Measurements from ENCODE around the gene SLC12A4. TPM values are rescaled to one million over a fixed set of nuclear protein-coding genes. Genes with fewer than 3 reads are reported as not detected.

Gene SLC12A4
- total and polyA plus RNA-seq, 7 donors: 18.3 to 89.5 (median 31.9) TPM

DNA sequence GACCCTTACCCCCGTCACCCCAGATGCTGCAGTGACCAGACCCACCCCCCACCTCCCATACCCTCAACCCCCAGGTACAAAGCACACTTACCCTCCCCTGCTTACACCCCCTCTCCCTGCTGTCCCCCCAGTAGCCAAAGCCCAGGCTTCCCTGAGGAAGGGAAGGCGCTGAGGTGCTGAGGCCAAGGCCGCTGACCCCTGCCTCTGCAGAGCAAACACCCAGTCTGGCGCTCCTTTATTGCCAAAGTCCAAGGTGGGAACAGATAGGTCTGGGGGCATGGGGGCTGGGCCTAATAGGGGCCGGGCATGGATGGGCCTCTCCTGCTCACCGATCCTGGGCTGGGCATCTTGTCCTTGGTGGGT is 25.2 kb downstream of the SLC12A4 start:
- DNase-seq (peak in 1 of 2 donors; percentile 14), ATAC-seq (no peak)
- H3K4me1 ChIP-seq: peaks cover 9% of the 10 kb centered on the region
- no peak for TF ChIP-seq CTCF (IDR thresholded peaks at IDR 0.05)
- no peak overlapping the region for H3K4me3 ChIP-seq
- H3K27me3 ChIP-seq (ENCODE audit: insufficient read depth in 3 of 3, low read length in 2 of 3): no peaks in the 10 kb centered on the region
- H3K36me3 ChIP-seq (ENCODE audit: insufficient read depth in 1 of 2, low read depth in 1 of 2): peaks cover 9 to 90% of the 10 kb centered on the region in 2 donors
- intact Hi-C loops (cut with DNase I): no loop called here
- 78 to 84% (median 79%) methylated on average over 5 to 6 of the region's 6 CpGs for WGBS, 3 donors
- H3K9me3 ChIP-seq: no peaks in the 10 kb centered on the region
- H3K27ac ChIP-seq: no peak overlapping the region

- 75 to 83% (median 76%) methylated on average over 27 of the region's 27 CpGs for WGBS, 3 donors
- DNase-seq (peak in 1 of 2 donors; percentile 23), ATAC-seq (peak in 2 of 4 donors; percentile 1)
- Histone ChIP-seq H3K27ac (no peak overlapping the region), H3K27me3 (ENCODE audit: insufficient read depth in 3 of 3, low read length in 2 of 3) (no peaks in the 10 kb centered on the region), H3K4me1 (peaks cover 9% of the 10 kb centered on the region), H3K36me3 (ENCODE audit: insufficient read depth in 1 of 2, low read depth in 1 of 2) (peaks cover 9 to 84% of the 10 kb centered on the region in 2 donors), H3K4me3 (no peak overlapping the region), H3K9me3 (no peaks in the 10 kb centered on the region)
- no peak for TF ChIP-seq CTCF (IDR thresholded peaks at IDR 0.05)
- intact Hi-C loops (cut with DNase I): no loop called here
These were observed 25.8 kb downstream of the SLC12A4 start for GRCh38 chr16:67942510-67943255.

- peak in 1 of 2 donors; percentile 27 for DNase-seq
- peaks cover 6 to 79% of the 10 kb centered on the region in 2 donors for H3K36me3 ChIP-seq (ENCODE audit: insufficient read depth in 1 of 2, low read depth in 1 of 2)
- WGBS, 3 donors: 72 to 84% (median 81%) methylated on average over 6 of the region's 6 CpGs
These were observed 26.3 kb downstream of the SLC12A4 start for GRCh38 chr16:67942200-67942509.

GRCh38 chr16:67941469-67942199 is 26.8 kb downstream of the SLC12A4 start:
- DNase-seq (peak in 1 of 2 donors; percentile 12), ATAC-seq (no peak)
- 77 to 80% (median 79%) methylated on average over 9 of the region's 9 CpGs for WGBS, 3 donors
- H3K4me3 ChIP-seq: no peak overlapping the region
- no peak overlapping the region for H3K27ac ChIP-seq
- no peaks in the 10 kb centered on the region for H3K27me3 ChIP-seq (ENCODE audit: insufficient read depth in 3 of 3, low read length in 2 of 3)
- H3K4me1 ChIP-seq: peaks cover 19% of the 10 kb centered on the region
- TF ChIP-seq CTCF (IDR thresholded peaks at IDR 0.05): no peak
- no peaks in the 10 kb centered on the region for H3K9me3 ChIP-seq
- intact Hi-C loops (cut with DNase I): no loop called here
- peaks cover 1 to 74% of the 10 kb centered on the region in 2 donors for H3K36me3 ChIP-seq (ENCODE audit: insufficient read depth in 1 of 2, low read depth in 1 of 2)

More at GRCh38 chr16:67942200-67942509, 26.3 kb downstream of the SLC12A4 start:
- Histone ChIP-seq H3K4me1 (peaks cover 14% of the 10 kb centered on the region), H3K27ac (no peak overlapping the region), H3K4me3 (no peak overlapping the region), H3K9me3 (no peaks in the 10 kb centered on the region), H3K27me3 (ENCODE audit: insufficient read depth in 3 of 3, low read length in 2 of 3) (no peaks in the 10 kb centered on the region)
- peak; percentile 53 for TF ChIP-seq CTCF (IDR thresholded peaks at IDR 0.05)
- peak; percentile 29 to 63 (median 47) for ATAC-seq
- intact Hi-C loops (cut with DNase I): no loop called here
